Activated T-cell treated with anti-CD3 and anti-CD28 coated beads, Interleukin-2, amount 50 U/mL, for 24 hours (primary cell): ENCODE data around the gene DLL1.

Experiments used
- DNase-seq: peaks from one replicate; pipeline ENCODE4 v3.0.0-alpha.2; 2020
- H3K27ac Mint-ChIP-seq: 2 replicates; pipeline ENCODE4 v1.8.0; 2020; ENCODE audit warnings: mild to moderate bottlenecking, mixed read lengths
- H3K27me3 Mint-ChIP-seq: 2 replicates; pipeline ENCODE4 v1.8.0; 2020; ENCODE audit warnings: mixed read lengths
- H3K36me3 Mint-ChIP-seq: 2 replicates; pipeline ENCODE4 v1.8.0; 2020; ENCODE audit warnings: low read depth, mixed read lengths
- H3K4me1 Mint-ChIP-seq: 2 replicates; pipeline ENCODE4 v1.8.0; 2020; ENCODE audit warnings: low read depth, mixed read lengths
- H3K4me3 Mint-ChIP-seq: 2 replicates; pipeline ENCODE4 v1.8.0; 2020; ENCODE audit warnings: mild to moderate bottlenecking, moderate library complexity, mixed read lengths
- H3K9me3 Mint-ChIP-seq: 2 replicates; pipeline ENCODE4 v1.8.0; 2020; ENCODE audit warnings: mixed read lengths

DLL1 gene

DNA sequence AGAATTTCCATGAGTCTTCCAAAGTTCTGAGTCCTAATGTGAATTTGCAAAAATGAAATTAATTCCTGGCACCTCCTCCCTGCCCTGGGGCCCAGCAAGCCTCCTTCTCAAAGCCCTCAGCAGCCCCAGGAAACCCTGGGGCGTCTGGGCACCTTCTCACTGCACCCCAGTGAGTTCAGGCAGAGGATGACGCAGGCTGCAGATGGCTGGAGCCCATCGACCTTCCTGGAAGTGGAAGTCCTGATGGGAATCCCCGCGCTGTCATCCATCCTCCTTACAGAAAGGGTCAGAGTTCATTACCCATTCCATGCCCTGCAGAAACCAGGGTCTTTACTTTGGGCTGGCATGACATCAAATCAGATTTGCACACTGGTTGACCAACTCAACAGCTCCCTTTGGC, 31.6 kb downstream of the DLL1 start:
- no peak for DNase-seq
- Mint-ChIP-seq H3K9me3 (no peaks in the 10 kb centered on the region), H3K27ac (no peak overlapping the region), H3K27me3 (peaks cover 41% of the 10 kb centered on the region), H3K36me3 (no peaks in the 10 kb centered on the region), H3K4me3 (no peak overlapping the region), H3K4me1 (no peaks in the 10 kb centered on the region)

DNA sequence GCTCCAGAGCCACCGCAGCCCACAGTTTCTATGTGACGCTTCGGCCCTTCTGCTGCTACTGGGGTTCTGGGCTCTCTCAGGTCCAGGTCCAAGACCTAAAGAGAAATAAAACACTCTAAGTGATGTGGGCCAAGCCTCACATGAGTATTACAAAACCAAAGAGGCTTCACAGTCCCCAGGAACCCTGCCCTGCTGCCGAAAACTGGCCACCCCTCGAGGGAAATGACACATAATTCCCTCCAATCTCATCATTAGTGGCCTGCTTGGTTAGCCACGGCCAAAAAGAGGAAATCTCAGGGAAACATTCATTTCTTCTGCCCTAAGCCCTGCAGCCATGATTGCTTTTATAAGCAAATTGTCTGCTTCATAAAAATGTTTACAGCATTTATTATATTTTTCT, 32.5 kb downstream of the DLL1 start:
- peaks cover 36% of the 10 kb centered on the region for H3K27me3 Mint-ChIP-seq

DNA sequence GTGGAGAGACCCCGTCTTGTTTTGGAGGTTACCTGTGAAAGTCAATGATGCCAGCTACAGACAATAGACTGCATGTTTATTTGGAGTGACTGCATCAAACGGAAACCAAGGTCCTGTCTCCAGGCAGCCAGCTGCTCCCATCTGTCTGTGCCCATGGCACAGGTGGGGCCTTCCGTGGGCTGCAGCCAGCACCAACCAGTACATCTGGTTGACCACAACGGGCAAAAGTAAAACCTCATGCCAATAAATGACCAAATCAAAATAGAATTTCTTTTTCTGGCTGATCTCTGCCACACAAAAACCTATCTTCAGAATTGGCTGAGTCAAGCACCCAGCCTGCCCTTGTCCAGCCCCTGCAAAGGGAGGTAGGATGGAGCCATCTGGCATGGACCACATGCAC, 33.5 kb downstream of the DLL1 start:
- Mint-ChIP-seq H3K4me3 (no peak overlapping the region), H3K4me1 (no peaks in the 10 kb centered on the region), H3K27ac (no peak overlapping the region), H3K36me3 (no peaks in the 10 kb centered on the region), H3K27me3 (peaks cover 26% of the 10 kb centered on the region), H3K9me3 (no peaks in the 10 kb centered on the region)
- no peak for DNase-seq

More for the DNA sequence above, 32.5 kb downstream of the DLL1 start:
- Mint-ChIP-seq H3K4me1 (no peaks in the 10 kb centered on the region), H3K9me3 (no peaks in the 10 kb centered on the region), H3K36me3 (no peaks in the 10 kb centered on the region), H3K4me3 (no peak overlapping the region), H3K27ac (no peak overlapping the region)
- no peak for DNase-seq

DNA sequence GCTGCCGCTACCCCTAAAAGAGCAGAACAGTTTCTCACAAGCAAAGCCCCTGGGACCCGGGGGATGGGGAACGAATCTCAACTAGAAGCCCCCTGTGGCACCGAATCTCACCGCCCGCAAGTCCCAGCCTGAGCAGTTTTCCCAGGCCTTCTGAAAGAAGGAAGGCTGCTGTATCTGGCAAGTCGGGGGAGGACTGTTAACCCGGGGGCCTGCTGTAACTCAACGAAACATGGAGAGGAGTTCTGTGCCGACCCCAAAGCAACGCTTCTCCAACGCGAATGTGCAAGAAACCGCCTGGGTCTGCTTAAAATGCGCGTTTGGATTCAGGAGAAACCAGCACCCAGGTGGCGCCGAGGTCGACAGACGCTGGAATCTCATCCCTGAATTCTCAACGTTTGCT, 34.2 kb downstream of the DLL1 start:
- no peak for DNase-seq
- H3K9me3 Mint-ChIP-seq: no peaks in the 10 kb centered on the region
- H3K4me1 Mint-ChIP-seq: no peaks in the 10 kb centered on the region
- H3K4me3 Mint-ChIP-seq: no peak overlapping the region
- peaks cover 19% of the 10 kb centered on the region for H3K27me3 Mint-ChIP-seq
- no peaks in the 10 kb centered on the region for H3K36me3 Mint-ChIP-seq
- H3K27ac Mint-ChIP-seq: no peak overlapping the region

DNA sequence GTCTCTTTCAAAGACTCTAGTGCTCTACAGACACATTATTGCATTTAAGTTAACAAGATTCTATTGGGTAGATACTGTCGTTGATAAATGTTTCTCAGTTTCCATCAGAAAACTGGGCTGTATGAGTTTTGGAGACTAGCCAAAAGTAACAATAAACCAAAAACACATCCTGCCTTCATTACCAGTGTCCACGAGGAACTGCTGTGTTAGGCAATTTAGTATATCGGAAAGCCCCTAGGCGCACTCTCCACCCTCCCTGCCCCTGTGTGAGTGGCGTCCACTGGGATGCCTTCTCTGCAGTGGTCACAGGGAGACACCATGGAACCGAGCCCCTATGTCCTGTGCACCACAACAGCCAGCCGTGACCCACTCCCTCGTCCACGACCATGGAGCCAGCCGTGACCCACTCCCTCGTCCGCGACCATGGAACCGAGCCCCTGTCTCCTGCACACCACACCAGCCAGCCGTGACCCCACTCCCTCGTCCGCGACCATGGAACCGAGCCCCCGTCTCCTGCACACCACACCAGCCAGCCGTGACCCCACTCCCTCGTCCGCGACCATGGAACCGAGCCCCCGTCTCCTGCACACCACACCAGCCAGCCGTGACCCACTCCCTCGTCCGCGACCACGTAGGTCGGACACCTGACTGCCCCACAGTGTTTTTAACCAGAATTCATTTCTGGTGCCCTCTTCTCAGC, 35.3 kb downstream of the DLL1 start:
- no peaks in the 10 kb centered on the region for H3K4me1 Mint-ChIP-seq
- no peaks in the 10 kb centered on the region for H3K36me3 Mint-ChIP-seq
- no peak overlapping the region for H3K4me3 Mint-ChIP-seq
- no peak for DNase-seq
- peaks cover 14% of the 10 kb centered on the region for H3K27me3 Mint-ChIP-seq
- no peak overlapping the region for H3K27ac Mint-ChIP-seq
- H3K9me3 Mint-ChIP-seq: no peaks in the 10 kb centered on the region

DNA sequence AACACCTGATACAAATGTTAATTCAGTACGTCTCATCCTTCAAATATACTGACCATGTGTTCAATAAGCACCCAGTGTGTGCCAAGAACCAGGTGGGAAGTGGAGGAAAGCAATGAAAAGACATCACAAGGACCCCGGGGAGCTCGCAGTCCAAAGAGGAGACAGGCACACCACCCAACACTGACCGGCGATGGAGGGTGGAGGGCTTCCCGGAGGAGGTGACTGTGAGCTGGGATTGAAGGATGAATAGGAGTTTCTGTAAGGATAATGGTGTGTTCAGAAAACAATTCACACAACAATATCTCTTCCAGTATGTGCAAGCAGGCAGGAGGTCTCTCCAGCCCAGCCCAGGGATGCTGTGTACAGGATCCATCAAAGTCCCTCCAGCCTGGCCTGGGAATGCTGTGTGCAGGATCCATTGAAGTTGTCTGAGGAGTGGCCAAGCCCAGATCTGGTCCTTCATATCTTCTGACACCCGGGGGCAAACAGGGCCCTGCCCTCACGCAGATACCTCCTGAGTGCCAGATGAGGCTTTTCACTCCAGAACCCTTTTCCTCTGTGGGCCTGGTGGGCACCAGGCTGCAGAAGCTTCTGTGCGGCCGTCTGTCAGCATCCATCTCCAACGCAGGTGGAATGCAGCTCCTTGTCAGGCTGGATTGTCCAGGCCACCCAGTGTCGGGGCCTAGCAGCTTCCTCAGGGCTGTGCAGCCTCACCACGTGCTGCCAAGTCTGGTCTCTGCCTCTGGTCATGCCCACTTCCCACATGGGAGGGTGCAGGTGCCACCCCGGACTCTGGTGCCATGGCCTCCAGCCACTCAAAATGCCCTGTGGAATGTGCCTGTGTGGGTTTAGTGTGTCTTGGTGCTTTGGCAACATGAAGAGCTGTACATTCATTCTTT, 36.3 kb downstream of the DLL1 start:
- Mint-ChIP-seq H3K4me3 (no peak overlapping the region), H3K36me3 (no peaks in the 10 kb centered on the region), H3K27me3 (peaks cover 11% of the 10 kb centered on the region), H3K4me1 (no peaks in the 10 kb centered on the region), H3K27ac (no peak overlapping the region), H3K9me3 (no peaks in the 10 kb centered on the region)
- DNase-seq: no peak

DNA sequence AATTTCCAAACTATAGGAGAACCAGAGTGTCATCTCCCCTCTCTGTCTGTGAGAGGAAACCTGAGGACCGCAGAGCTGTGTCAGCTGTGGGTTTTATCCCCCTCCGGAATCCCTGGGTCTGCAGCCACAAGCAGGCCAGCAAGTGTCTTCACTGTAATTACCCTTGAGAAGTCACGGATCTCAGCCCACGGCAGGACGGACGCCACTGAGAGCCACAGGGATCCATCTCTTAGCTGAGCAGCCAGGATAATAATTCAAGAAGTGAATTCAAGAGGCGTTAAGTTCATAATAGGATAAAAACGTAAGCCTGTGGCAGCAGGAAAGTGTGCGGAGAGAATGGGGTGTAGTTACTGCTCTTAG, 37.0 kb downstream of the DLL1 start:
- H3K4me1 Mint-ChIP-seq: no peaks in the 10 kb centered on the region
- H3K9me3 Mint-ChIP-seq: no peaks in the 10 kb centered on the region
- H3K4me3 Mint-ChIP-seq: no peak overlapping the region
- no peak for DNase-seq
- peaks cover 6% of the 10 kb centered on the region for H3K27me3 Mint-ChIP-seq
- H3K36me3 Mint-ChIP-seq: no peaks in the 10 kb centered on the region
- no peak overlapping the region for H3K27ac Mint-ChIP-seq

DNA sequence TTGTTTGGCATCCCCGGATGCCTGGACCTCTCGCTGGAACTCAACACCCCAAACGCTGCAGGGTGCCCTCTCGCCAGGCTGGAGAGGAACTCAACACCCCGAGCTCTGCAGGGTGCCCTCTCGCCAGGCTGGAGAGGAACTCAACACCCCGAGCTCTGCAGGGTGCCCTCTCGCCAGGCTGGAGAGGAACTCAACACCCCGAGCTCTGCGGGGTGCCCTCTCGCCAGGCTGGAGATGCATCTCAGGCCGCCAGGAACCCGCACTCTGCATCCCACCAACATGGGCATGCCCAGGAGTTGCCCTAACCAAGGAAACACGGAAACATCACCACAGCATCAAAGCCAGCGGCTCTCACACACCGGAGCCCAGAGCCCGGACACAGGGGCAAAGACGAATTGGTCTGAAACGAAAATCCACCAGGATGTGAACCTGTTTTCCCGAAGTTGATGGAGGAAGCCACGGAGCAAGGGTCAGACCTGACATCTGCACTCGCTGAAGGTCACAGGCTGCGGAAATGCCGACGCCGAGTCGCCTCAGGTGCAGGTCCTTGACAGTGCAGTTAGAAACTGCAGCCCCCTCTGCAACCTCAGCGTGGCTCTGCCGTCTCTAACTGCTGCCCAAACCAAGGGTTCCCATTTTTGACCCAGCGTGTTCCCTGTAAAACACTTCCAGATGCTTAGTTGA, 37.5 kb downstream of the DLL1 start:
- H3K9me3 Mint-ChIP-seq: no peaks in the 10 kb centered on the region
- H3K36me3 Mint-ChIP-seq: no peaks in the 10 kb centered on the region
- no peaks in the 10 kb centered on the region for H3K4me1 Mint-ChIP-seq
- no peak for DNase-seq
- H3K4me3 Mint-ChIP-seq: no peak overlapping the region
- peaks cover 5% of the 10 kb centered on the region for H3K27me3 Mint-ChIP-seq
- no peak overlapping the region for H3K27ac Mint-ChIP-seq

DNA sequence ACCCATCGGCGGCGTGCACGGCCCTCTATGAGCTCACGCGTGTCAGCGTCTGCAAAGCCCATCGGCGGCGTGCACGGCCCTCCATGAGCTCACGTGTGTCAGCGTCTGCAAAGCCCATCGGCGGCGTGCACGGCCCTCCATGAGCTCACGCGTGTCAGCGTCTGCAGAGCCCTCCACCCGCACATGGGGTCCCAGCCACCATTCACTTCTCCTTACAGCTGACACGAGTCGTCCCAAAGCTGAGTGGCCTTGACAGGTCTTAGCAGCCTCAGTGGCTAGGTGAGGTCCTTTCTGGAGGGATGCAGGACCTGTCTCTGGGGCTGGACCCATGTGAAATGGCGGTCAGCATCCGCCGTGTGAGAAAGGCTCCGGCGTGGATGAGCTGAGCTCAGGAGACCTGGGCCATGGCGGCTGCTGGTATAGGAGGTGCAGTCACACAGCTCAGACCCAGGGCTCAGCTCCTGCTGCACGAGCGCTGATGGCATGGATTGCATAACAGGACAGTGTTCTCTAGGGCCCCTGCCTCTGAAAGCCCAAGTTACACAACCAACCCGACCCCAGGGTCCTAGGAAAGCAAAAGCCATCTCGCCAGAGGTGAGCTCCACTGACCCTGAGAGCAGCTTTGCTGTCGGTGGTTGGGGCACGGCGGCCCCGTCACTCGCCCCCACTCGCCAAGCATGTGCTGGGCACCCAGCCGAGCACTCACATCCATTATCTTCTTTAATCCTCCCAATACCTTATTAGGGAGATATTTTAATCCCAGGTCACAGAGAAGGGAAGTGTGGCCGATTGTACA, 38.9 kb downstream of the DLL1 start:
- Mint-ChIP-seq H3K4me3 (no peak overlapping the region), H3K27me3 (peaks cover 5% of the 10 kb centered on the region), H3K4me1 (no peaks in the 10 kb centered on the region), H3K36me3 (no peaks in the 10 kb centered on the region), H3K9me3 (no peaks in the 10 kb centered on the region), H3K27ac (no peak overlapping the region)
- no peak for DNase-seq

DNA sequence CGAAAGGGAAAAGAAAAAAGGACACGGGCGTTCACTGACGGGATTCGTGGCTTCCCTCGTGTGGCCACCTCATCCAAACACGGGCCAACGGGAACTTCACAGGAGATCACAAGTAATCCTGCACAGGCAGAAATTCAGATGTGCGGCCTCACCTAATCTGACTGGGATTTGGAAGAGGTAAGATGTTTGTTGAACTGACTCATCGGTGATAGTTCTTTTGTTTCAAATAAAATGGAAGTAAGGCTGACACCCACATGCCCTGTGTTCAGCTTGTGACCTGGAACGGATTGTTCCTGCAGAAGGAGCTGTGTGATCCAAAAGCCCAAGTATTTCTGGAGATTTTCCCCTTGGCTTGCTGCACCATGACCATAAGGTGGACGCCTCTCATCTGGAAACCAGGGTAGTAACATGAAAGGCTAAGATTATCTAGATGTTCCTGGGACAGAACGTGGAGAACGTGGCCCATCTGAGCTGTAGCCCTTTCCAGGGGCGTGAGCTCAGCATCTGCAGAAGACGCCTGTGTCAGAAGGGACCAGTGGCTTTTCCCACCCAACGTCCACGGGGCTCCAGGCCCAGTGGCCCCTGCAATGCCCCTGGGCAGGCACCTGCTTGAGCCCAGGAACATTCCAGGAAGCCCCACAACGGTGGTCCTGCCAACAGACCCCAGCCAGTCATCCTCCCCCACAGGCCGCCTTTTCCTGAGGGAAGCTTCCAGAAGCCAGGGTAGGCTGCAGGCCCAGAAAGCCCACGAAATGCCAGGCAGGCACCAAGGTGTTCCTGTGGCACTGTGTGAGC, 39.7 kb downstream of the DLL1 start:
- Mint-ChIP-seq H3K36me3 (no peaks in the 10 kb centered on the region), H3K27ac (no peak overlapping the region), H3K27me3 (peaks cover 5% of the 10 kb centered on the region)

DNA sequence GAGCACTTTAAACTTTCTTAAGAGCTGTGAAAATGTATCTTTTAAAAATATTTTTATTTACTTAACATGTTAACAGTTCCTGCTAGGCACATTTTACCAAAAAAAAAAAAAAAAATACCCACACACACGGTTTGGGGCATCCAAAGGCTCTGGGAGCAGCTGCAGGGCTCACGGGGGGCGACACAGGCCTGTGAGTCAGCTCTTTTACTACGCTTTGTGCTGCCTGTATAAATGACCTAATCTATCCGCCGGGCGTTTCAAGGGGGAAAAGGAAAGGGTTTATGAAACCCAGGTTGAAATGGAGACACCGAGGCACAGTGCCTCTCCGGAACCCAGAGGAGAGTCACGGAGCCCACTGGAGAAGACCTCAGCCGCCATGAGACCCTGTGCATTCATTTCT, 40.4 kb downstream of the DLL1 start:
- Mint-ChIP-seq H3K27me3 (peaks cover 2% of the 10 kb centered on the region), H3K4me1 (no peaks in the 10 kb centered on the region), H3K27ac (no peak overlapping the region), H3K36me3 (no peaks in the 10 kb centered on the region), H3K9me3 (no peaks in the 10 kb centered on the region), H3K4me3 (no peak overlapping the region)
- DNase-seq: no peak

More for the DNA sequence above, 39.7 kb downstream of the DLL1 start:
- Mint-ChIP-seq H3K4me1 (no peaks in the 10 kb centered on the region), H3K9me3 (no peaks in the 10 kb centered on the region), H3K4me3 (no peak overlapping the region)
- DNase-seq: no peak

DNA sequence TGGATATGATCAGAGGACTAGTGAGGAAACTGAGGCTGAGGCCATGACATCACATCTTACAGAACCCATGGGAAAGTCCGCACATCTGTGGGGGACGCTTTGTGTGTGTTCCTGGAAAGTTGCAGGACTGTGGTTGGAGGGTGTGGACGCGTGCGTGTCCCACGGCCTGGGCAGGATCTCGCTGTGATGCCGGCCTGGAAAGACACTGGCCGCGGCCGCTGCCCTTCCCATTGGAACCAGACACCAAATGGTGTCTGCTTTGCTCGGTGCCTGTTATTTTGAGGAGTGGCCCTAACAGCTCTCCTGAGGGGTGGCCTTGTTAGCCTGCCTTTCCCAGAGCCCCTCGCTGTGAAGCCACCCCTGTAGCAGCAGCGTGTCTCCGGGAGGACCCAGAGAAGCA, 41.1 kb downstream of the DLL1 start:
- Mint-ChIP-seq H3K4me3 (no peak overlapping the region), H3K27ac (no peak overlapping the region), H3K9me3 (no peaks in the 10 kb centered on the region)

DNA sequence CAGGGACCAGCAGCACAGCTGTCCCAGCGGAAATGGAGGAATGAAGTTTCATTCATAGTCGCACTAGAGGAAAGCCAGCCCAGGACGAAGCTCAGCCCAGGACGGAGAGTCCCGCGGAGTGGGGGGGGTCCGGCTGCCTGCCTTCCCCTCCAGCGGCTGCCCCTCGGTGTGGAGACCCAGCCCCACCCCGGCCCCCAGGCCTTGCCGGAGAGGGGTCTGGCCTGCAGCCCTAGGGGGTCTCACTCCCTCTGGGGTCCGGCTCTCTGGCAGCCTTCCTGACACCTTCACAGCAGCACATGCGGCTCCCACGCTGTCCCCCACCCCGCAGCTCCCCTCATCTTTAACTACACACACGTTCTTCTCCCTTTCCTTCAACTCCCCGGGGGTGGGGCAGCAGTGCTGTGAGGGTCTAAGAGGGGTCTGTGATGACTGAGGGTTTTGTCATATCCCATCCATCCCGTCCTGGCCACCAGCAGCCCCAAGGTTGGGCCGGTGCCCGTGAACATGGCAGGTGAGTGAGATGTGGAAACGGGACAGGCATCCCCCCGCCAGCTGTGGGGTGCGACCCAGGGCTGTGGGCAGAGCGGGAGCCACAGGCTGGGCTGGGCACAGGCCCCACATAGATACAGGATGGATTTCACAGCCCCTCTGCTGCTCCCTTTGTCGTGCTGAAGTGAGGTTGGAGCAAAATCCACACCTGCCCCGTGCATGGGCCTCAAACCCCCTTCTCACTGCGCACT, 41.8 kb downstream of the DLL1 start:
- H3K27me3 Mint-ChIP-seq: no peaks in the 10 kb centered on the region
- H3K36me3 Mint-ChIP-seq: no peaks in the 10 kb centered on the region
- no peak overlapping the region for H3K4me3 Mint-ChIP-seq
- no peaks in the 10 kb centered on the region for H3K4me1 Mint-ChIP-seq
- no peak for DNase-seq
- H3K9me3 Mint-ChIP-seq: no peaks in the 10 kb centered on the region
- no peak overlapping the region for H3K27ac Mint-ChIP-seq

More for the DNA sequence above, 41.1 kb downstream of the DLL1 start:
- no peaks in the 10 kb centered on the region for H3K4me1 Mint-ChIP-seq
- DNase-seq: no peak
- H3K36me3 Mint-ChIP-seq: no peaks in the 10 kb centered on the region
- H3K27me3 Mint-ChIP-seq: no peaks in the 10 kb centered on the region
